ENCODE data around the gene AMFR. TPM values are rescaled to one million over a fixed set of nuclear protein-coding genes. Genes with fewer than 3 reads are reported as not detected.

AMFR gene
- total RNA-seq, 1 donor from 2014 or later: 90.7 TPM

GRCh38 chr16:56338566-56339318, 86.6 kb downstream of the AMFR start:
- H3K4me1 Mint-ChIP-seq (ENCODE audit: unreplicated experiment): peaks cover 2% of the 10 kb centered on the region
- H3K27ac Mint-ChIP-seq (ENCODE audit: unreplicated experiment): no peak overlapping the region

GRCh38 chr16:56337858-56338325, 87.5 kb downstream of the AMFR start:
- H3K27me3 Mint-ChIP-seq (ENCODE audit: unreplicated experiment): peaks cover 3% of the 10 kb centered on the region
- no peaks in the 10 kb centered on the region for H3K4me1 Mint-ChIP-seq (ENCODE audit: unreplicated experiment)
- H3K36me3 Mint-ChIP-seq (ENCODE audit: low read depth, unreplicated experiment): peaks cover 3% of the 10 kb centered on the region
- no peak overlapping the region for H3K4me3 Mint-ChIP-seq (ENCODE audit: unreplicated experiment)
- no peaks in the 10 kb centered on the region for H3K9me3 Mint-ChIP-seq (ENCODE audit: unreplicated experiment)
- no peak for DNase-seq (ENCODE audit: low spot score)
- H3K27ac Mint-ChIP-seq (ENCODE audit: unreplicated experiment): no peak overlapping the region
- TF ChIP-seq CTCF (IDR thresholded peaks at IDR 0.05; ENCODE audit: unreplicated experiment): no peak

More at GRCh38 chr16:56338566-56339318, 86.6 kb downstream of the AMFR start:
- Mint-ChIP-seq H3K9me3 (ENCODE audit: unreplicated experiment) (no peaks in the 10 kb centered on the region), H3K36me3 (ENCODE audit: low read depth, unreplicated experiment) (peaks cover 3% of the 10 kb centered on the region), H3K4me3 (ENCODE audit: unreplicated experiment) (no peak overlapping the region), H3K27me3 (ENCODE audit: unreplicated experiment) (peaks cover 3% of the 10 kb centered on the region)
- no peak for TF ChIP-seq CTCF (IDR thresholded peaks at IDR 0.05; ENCODE audit: unreplicated experiment)
- DNase-seq (ENCODE audit: low spot score): no peak

GRCh38 chr16:56337131-56337857, 88.1 kb downstream of the AMFR start:
- Mint-ChIP-seq H3K27ac (ENCODE audit: unreplicated experiment) (no peak overlapping the region), H3K36me3 (ENCODE audit: low read depth, unreplicated experiment) (peaks cover 3% of the 10 kb centered on the region), H3K4me3 (ENCODE audit: unreplicated experiment) (no peak overlapping the region), H3K4me1 (ENCODE audit: unreplicated experiment) (no peaks in the 10 kb centered on the region), H3K27me3 (ENCODE audit: unreplicated experiment) (peaks cover 4% of the 10 kb centered on the region), H3K9me3 (ENCODE audit: unreplicated experiment) (no peaks in the 10 kb centered on the region)
- no peak for TF ChIP-seq CTCF (IDR thresholded peaks at IDR 0.05; ENCODE audit: unreplicated experiment)
- no peak for DNase-seq (ENCODE audit: low spot score)

- H3K36me3 Mint-ChIP-seq (ENCODE audit: low read depth, unreplicated experiment): peaks cover 3% of the 10 kb centered on the region
- H3K9me3 Mint-ChIP-seq (ENCODE audit: unreplicated experiment): no peaks in the 10 kb centered on the region
- TF ChIP-seq CTCF (IDR thresholded peaks at IDR 0.05; ENCODE audit: unreplicated experiment): no peak
- H3K4me1 Mint-ChIP-seq (ENCODE audit: unreplicated experiment): no peaks in the 10 kb centered on the region
- H3K27ac Mint-ChIP-seq (ENCODE audit: unreplicated experiment): no peak overlapping the region
- no peak overlapping the region for H3K4me3 Mint-ChIP-seq (ENCODE audit: unreplicated experiment)
- peaks cover 7% of the 10 kb centered on the region for H3K27me3 Mint-ChIP-seq (ENCODE audit: unreplicated experiment)
- no peak for DNase-seq (ENCODE audit: low spot score)
These were observed 88.6 kb downstream of the AMFR start for GRCh38 chr16:56336711-56337110.

Data from endothelial cell (in vitro differentiated cells).